HUES6 (cell line): ENCODE results near the gene ATG2A.
"Not testable (repeated sequence)": the region's sequence is repeated elsewhere in the genome, so short reads cannot be mapped to it uniquely, and the experiment has no call there.

ENCODE experiments used
- H3K27ac ChIP-seq: 2 replicates; pipeline ENCODE4 v1.7.0; 2013; ENCODE audit warnings: low read depth, mild to moderate bottlenecking, low read length, inconsistent platforms
- H3K27me3 ChIP-seq: 2 replicates; pipeline ENCODE4 v1.6.1; 2013; ENCODE audit warnings: low read length; ENCODE audit not compliant: control insufficient read depth, insufficient read depth
- H3K36me3 ChIP-seq: 2 replicates; pipeline ENCODE4 v1.6.1; 2013; ENCODE audit warnings: low read length; ENCODE audit not compliant: control insufficient read depth, insufficient read depth
- H3K4me1 ChIP-seq: 2 replicates; pipeline ENCODE4 v1.6.1; 2013; ENCODE audit warnings: low read length; ENCODE audit not compliant: control insufficient read depth, insufficient read depth
- H3K4me3 ChIP-seq: 2 replicates; pipeline ENCODE4 v1.5.1; 2013; ENCODE audit warnings: low read depth, low read length
- H3K9ac ChIP-seq: one replicate; pipeline ENCODE4 v1.6.1; 2013; ENCODE audit warnings: mild to moderate bottlenecking, low read length
- H3K9me3 ChIP-seq: 2 replicates; pipeline ENCODE4 v1.6.1; 2013; ENCODE audit warnings: low read depth, low read length; ENCODE audit not compliant: control insufficient read depth, insufficient read depth

The ATG2A gene

DNA sequence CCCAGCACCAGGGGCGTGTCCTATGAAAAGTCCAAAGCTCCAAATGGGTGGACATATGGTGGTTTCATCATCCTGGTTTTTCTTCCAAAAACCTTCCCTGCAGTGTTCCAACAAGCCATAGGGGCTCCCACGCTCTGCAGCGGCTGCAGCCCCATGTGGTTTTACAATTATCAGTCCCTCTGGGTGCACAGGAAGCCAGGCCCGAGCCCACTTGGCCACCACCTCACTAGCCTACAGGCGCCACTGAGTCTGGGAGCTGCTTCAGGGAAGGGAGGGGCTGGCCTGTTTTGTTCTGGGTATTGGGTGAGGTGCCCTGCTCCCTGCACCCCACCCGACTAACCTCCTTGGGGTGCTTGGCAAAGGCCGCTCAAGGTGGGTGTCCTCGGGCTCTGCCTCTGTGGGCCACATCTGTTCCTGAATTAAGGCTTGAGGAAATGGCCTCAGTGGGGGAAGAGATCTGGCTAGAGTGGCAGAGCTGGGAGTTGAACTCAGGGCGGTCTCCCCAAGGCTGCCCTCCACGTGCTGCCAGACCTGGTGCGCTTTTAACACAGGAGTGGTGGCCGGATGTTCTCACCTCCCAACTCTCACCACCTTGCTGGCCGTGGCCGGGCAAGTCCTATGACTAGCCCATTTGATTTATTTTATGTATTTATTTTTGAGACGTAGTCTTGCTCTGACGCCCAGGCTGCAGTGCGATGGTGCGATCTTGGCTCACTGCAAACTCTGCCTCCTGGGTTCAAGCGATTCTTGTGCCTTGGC, 67.2 kb downstream of the ATG2A start:
- Histone ChIP-seq H3K9ac (no peak overlapping the region), H3K4me3 (no peak overlapping the region), H3K36me3 (peaks cover 10% of the 10 kb centered on the region), H3K27ac (no peak overlapping the region), H3K27me3 (no peaks in the 10 kb centered on the region), H3K4me1 (peaks cover 30% of the 10 kb centered on the region), H3K9me3 (no peaks in the 10 kb centered on the region)

DNA sequence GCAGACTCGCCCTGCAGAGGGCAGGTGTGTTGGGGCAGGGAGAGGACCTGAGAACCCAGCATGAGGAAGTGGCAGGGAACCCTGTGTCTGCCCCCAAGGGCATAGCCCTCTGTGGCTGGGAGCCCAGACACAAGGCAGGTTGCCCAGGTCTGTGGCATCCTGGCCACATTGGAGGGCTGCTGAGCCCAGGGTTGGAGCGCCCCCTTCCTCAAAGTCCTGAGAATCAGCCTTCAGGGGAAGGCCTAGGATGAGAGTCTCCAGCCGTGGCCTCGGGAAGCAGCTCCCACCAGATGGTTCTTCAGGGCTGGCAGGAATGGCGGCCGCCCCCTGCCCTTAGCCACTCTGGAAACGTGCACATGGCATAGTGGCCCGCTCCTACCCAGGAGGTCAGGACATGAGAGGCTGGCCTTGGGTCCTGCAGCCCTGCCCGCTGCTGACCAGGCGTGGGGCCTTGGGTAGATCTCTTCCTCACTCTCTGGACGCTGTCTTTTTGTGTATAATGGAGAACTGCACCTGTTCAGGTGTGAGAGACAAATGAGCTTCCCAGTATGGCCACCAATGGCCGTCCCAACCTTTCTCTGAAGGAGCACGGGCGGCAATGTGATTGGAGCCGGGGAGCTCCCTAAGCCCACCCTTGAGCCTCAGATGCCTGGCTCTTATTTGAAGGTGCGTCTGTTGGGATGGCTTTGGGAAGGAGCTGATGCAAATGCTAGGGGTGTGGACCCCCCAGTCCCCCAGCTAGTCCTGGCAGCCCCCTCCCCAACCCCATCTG, 68.0 kb downstream of the ATG2A start:
- H3K36me3 ChIP-seq: 0 out of 2 replicates have a peak, but pooled peaks cover 4% of the 10 kb centered on the region
- H3K4me1 ChIP-seq: peaks cover 26% of the 10 kb centered on the region
- H3K27ac ChIP-seq: no peak overlapping the region
- H3K9ac ChIP-seq: no peak overlapping the region
- no peak overlapping the region for H3K4me3 ChIP-seq
- no peaks in the 10 kb centered on the region for H3K9me3 ChIP-seq
- H3K27me3 ChIP-seq: no peaks in the 10 kb centered on the region

DNA sequence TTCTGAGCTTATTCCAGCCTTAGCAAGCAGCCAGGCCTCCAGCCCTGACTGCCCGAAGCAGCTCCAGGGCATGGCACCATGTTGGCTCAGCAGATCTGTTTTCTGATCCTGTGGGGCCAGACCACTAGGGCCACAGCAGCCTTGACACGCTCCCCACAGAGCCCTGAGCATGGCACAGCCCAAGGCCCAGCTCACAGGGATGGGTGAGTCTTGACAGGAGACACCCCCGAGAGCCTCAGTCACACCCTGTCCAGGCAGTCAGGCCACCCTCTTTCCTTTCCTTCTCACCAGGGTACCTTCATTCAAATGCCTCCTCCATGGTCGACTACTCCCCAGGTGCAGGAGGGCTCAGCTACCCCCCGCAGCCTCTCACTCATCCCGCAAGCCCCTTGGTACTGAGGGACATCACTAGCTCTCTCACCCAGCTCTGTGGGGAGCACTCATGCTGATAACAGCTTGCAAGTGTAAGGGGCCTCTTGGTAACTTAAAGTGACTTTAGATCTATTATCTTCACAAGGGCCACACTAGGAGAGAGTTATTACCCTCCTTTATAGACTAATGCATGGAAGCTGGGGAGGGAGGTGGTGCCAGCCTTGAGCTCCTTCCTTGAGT, 68.7 kb downstream of the ATG2A start:
- H3K9me3 ChIP-seq: no peaks in the 10 kb centered on the region
- no peaks in the 10 kb centered on the region for H3K27me3 ChIP-seq
- H3K4me1 ChIP-seq: peaks cover 28% of the 10 kb centered on the region
- no peak overlapping the region for H3K27ac ChIP-seq
- no peak overlapping the region for H3K9ac ChIP-seq
- no peak overlapping the region for H3K4me3 ChIP-seq
- H3K36me3 ChIP-seq: no peaks in the 10 kb centered on the region

DNA sequence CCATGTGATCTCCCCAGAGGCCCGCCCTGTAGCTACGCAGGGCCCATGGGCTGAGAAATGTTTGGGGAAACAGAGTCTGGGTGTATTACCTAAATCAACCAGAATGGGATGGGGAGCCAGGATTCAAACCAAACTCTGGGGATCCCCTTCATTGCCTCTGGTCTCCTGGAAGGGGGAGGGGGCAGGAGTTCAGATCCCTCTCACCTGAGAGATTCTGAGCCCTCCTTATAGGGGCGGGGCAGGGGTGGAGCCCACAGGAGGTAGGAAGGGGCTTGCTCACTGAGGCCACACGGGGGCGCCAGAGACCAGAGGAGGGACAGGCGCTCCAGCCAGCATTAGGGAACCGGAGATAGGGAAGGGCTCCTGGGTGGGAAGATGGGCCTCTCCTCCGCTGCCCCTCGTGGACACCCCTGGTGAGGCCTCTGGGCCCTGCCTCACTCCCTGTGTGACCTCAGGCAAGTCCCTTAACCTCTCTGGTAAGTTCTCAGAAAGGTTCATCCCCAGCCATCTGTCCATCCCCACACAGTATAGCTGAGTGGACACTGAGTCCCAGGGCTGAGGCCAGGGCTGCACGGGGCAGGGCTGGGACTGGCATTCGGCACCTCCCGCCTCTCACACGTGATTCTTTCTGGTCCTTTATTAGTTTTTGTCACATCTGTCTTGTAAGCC, 69.9 kb downstream of the ATG2A start:
- Histone ChIP-seq H3K4me3 (no peak overlapping the region), H3K4me1 (peaks cover 40% of the 10 kb centered on the region), H3K9ac (no peak overlapping the region)

DNA sequence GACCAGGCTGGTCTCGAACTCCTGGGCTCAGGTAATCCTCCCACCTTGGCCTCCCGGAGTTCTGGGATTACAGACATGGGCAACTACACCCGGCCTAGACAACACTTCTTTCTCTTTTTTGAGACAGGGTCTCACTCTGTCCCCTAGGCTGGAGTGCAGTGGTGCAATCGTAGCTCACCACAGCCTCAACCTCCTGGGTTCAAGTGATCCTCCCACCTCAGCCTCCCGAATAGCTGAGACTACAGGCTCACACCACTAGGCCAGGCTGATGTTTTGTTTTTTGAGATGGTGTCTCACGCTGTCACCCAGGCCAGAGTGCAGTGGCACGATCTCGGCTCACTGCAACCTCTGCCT, 71.3 kb downstream of the ATG2A start:
- H3K36me3 ChIP-seq, H3K27me3 ChIP-seq, H3K4me3 ChIP-seq, H3K9me3 ChIP-seq, H3K27ac ChIP-seq, H3K9ac ChIP-seq: not testable (repeated sequence)
- H3K4me1 ChIP-seq: peaks cover 33% of the 10 kb centered on the region

More for the DNA sequence above, 69.9 kb downstream of the ATG2A start:
- no peak overlapping the region for H3K27ac ChIP-seq
- no peaks in the 10 kb centered on the region for H3K36me3 ChIP-seq
- H3K27me3 ChIP-seq: no peaks in the 10 kb centered on the region
- no peaks in the 10 kb centered on the region for H3K9me3 ChIP-seq

DNA sequence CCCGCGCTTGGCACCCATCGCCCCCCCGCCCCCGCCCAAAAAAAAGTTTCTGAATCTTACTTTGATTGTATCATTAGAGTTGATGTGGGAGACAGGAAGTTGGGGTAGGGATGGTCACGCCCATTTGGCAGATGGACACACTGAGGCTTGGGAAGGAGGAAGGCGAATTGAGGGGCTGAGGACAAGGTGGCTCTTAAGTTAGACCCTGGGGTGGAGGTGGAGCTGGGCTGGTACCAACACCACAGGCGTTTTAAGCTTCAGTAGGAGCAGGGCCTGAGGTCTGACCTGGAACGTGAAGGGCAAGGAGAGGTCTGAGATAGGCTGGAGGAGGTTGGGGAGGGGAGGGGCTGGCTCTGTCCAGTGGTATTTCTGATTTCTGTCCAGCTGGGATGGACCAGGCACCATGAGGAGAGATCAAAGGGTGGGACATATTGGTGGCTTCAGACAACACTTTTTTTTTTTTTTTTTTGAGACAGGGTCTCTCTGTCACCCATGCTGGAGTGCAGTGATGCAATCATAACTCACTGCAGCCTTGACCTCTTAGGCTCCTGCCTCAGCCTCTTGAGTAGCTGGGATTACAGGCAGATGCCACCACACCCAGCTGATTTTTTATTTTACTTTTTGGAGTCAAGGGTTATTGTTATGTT, 71.8 kb downstream of the ATG2A start:
- Histone ChIP-seq H3K9me3 (no peaks in the 10 kb centered on the region), H3K4me3 (peak overlapping the region; percentile 84), H3K4me1 (peaks cover 33% of the 10 kb centered on the region), H3K36me3 (0 out of 2 replicates have a peak, but pooled peaks cover 3% of the 10 kb centered on the region), H3K9ac (peak overlapping the region; percentile 47), H3K27me3 (no peaks in the 10 kb centered on the region), H3K27ac (no peak overlapping the region)
